Karpas-422 (cell line): Measurements from ENCODE around the gene PIN1. TPM values are rescaled to one million over a fixed set of nuclear protein-coding genes. Genes with fewer than 3 reads are reported as not detected.
"Not testable (repeated sequence)": the region's sequence is repeated elsewhere in the genome, so short reads cannot be mapped to it uniquely, and the experiment has no call there.

Source experiments
- DNase-seq: peaks from one replicate; pipeline ENCODE4 v3.0.0-alpha.2; 2015
- H2AFZ ChIP-seq: fragments of 200-600 bp; sonication (generic); 2 replicates; pipeline ENCODE4 v1.6.1; 2014; ENCODE audit warnings: antibody characterized with exemption, low read length, mixed read lengths
- H3K27ac ChIP-seq: fragments of 200-600 bp; sonication (generic); 2 replicates; pipeline ENCODE4 v1.5.1; 2014; ENCODE audit warnings: mild to moderate bottlenecking, low read length, moderate library complexity
- H3K27me3 ChIP-seq: fragments of 200-600 bp; sonication (generic); 2 replicates; pipeline ENCODE4 v1.6.1; 2014; ENCODE audit warnings: low read length, mixed read lengths
- H3K36me3 ChIP-seq: fragments of 200-600 bp; sonication (generic); 2 replicates; pipeline ENCODE4 v1.6.1; 2014; ENCODE audit warnings: low read length, mixed read lengths; ENCODE audit not compliant: insufficient read depth
- H3K4me1 ChIP-seq: fragments of 200-600 bp; sonication (generic); 2 replicates; pipeline ENCODE4 v1.6.1; 2014; ENCODE audit warnings: mild to moderate bottlenecking, low read length, mixed read lengths
- H3K4me2 ChIP-seq: fragments of 200-600 bp; sonication (generic); 2 replicates; pipeline ENCODE4 v1.6.1; 2014; ENCODE audit warnings: low read length, low read depth, mild to moderate bottlenecking; ENCODE audit not compliant: poor library complexity, severe bottlenecking
- H3K4me3 ChIP-seq: fragments of 200-600 bp; sonication (generic); 2 replicates; pipeline ENCODE4 v1.5.1; 2014; ENCODE audit warnings: mild to moderate bottlenecking, antibody characterized with exemption, low read length, mixed read lengths
- H3K79me2 ChIP-seq: fragments of 200-600 bp; sonication (generic); 2 replicates; pipeline ENCODE4 v1.6.1; 2014; ENCODE audit warnings: mild to moderate bottlenecking, low read length, mixed read lengths
- H3K9ac ChIP-seq: fragments of 200-600 bp; sonication (generic); 2 replicates; pipeline ENCODE4 v1.6.0; 2014; ENCODE audit warnings: low read length
- H3K9me2 ChIP-seq: fragments of 200-600 bp; sonication (generic), shearing (Covaris generic); replicated peaks from 2 replicates; pipeline ENCODE4 v1.6.0; 2014; ENCODE audit warnings: mild to moderate bottlenecking, low read length, moderate library complexity; ENCODE audit not compliant: insufficient read depth
- H3K9me3 ChIP-seq: fragments of 300-700, 200-600 bp; sonication (generic); 2 replicates; pipeline ENCODE4 v1.6.1; 2014; ENCODE audit warnings: low read length, mixed read lengths
- H4K20me1 ChIP-seq: fragments of 200-600 bp; sonication (generic); 2 replicates; pipeline ENCODE4 v1.6.1; 2014; ENCODE audit warnings: mild to moderate bottlenecking, antibody characterized with exemption, low read length, low read depth; ENCODE audit not compliant: insufficient read depth
- total RNA-seq: library from RNA; depleted of rRNA; stranded (reverse); fragments of >200 nt; shearing (Covaris generic); gene quantifications from 2 replicates; pipeline ENCODE4 v1.2.3, GENCODE V29; 2014; ENCODE audit warnings: low replicate concordance; rRNA removed

The PIN1 gene
- total RNA-seq, result 56.9 and 119 TPM in 2 replicates

GRCh38 chr19:9834726-9835506 is at the start of gene PIN1:
Gene PIN1, plus strand, starts transcription at chr19:9835318. Its CDS starts 27 bp downstream, at chr19:9835345.
- H3K9me3 ChIP-seq, result no peaks in the 10 kb centered on the region
- no peaks in the 10 kb centered on the region; the same call in 1 of the 2 replicates for H4K20me1 ChIP-seq
- no peak within 1 kb of the TSS for H2AFZ ChIP-seq
- peaks cover 17% of the 10 kb centered on the region for H3K4me1 ChIP-seq
- H3K4me3 ChIP-seq, result peak within 1 kb of the TSS; percentile 77
- H3K4me2 ChIP-seq, result peak within 1 kb of the TSS; percentile 90
- no peaks in the 10 kb centered on the region for H3K27me3 ChIP-seq
- H3K9ac ChIP-seq, result peak within 1 kb of the TSS; percentile 73
- peaks cover 40% of the 10 kb centered on the region for H3K79me2 ChIP-seq
- peaks cover 3% of the 10 kb centered on the region; the same call in 1 of the 2 replicates for H3K36me3 ChIP-seq
- no peak within 1 kb of the TSS for H3K27ac ChIP-seq
- no peaks in the 10 kb centered on the region for H3K9me2 ChIP-seq
- DNase-seq, result peak; percentile 99

GRCh38 chr19:9785367-9786331 is 49.5 kb upstream of the PIN1 start:
- H3K27me3 ChIP-seq, result no peaks in the 10 kb centered on the region
- peak; percentile 98 for DNase-seq
- no peaks in the 10 kb centered on the region for H3K9me3 ChIP-seq
- H3K9ac ChIP-seq, result peak overlapping the region; percentile 72
- H3K27ac ChIP-seq, result peak overlapping the region; percentile 86
- H3K9me2 ChIP-seq, result no peaks in the 10 kb centered on the region
- H3K36me3 ChIP-seq, result no peaks in the 10 kb centered on the region
- peak overlapping the region; percentile 77; the same call in 1 of the 2 replicates for H2AFZ ChIP-seq
- H3K4me1 ChIP-seq, result peaks cover 21% of the 10 kb centered on the region
- H3K4me3 ChIP-seq, result peak overlapping the region; percentile 73
- H3K79me2 ChIP-seq, result peaks cover 5% of the 10 kb centered on the region; the same call in 1 of the 2 replicates
- H4K20me1 ChIP-seq, result no peaks in the 10 kb centered on the region
- H3K4me2 ChIP-seq, result peak overlapping the region; percentile 75

GRCh38 chr19:9786342-9786741 is 48.8 kb upstream of the PIN1 start:
- no peak for DNase-seq
- H3K4me2 ChIP-seq, result peak overlapping the region; percentile 75
- H2AFZ ChIP-seq, result no peak overlapping the region
- no peaks in the 10 kb centered on the region for H3K9me2 ChIP-seq
- H3K36me3 ChIP-seq, result no peaks in the 10 kb centered on the region
- H3K9me3 ChIP-seq, result no peaks in the 10 kb centered on the region
- H3K27ac ChIP-seq, result peak overlapping the region; percentile 86
- peaks cover 27% of the 10 kb centered on the region for H3K4me1 ChIP-seq
- H3K27me3 ChIP-seq, result no peaks in the 10 kb centered on the region
- H3K79me2 ChIP-seq, result peaks cover 5% of the 10 kb centered on the region; the same call in 1 of the 2 replicates
- peak overlapping the region; percentile 51; the same call in 1 of the 2 replicates for H3K4me3 ChIP-seq
- no peaks in the 10 kb centered on the region for H4K20me1 ChIP-seq
- peak overlapping the region; percentile 71 for H3K9ac ChIP-seq

GRCh38 chr19:9786819-9787218 is 48.3 kb upstream of the PIN1 start:
- Histone ChIP-seq H3K9ac (peak overlapping the region; percentile 54), H3K4me2 (peak overlapping the region; percentile 75), H3K79me2 (peaks cover 5% of the 10 kb centered on the region; the same call in 1 of the 2 replicates), H3K9me3 (no peaks in the 10 kb centered on the region), H3K36me3 (no peaks in the 10 kb centered on the region), H3K9me2 (no peaks in the 10 kb centered on the region), H3K27ac (peak overlapping the region; percentile 86; the same call in 1 of the 2 replicates), H4K20me1 (no peaks in the 10 kb centered on the region), H3K27me3 (no peaks in the 10 kb centered on the region), H2AFZ (no peak overlapping the region), H3K4me3 (peak overlapping the region; percentile 51; the same call in 1 of the 2 replicates), H3K4me1 (peaks cover 27% of the 10 kb centered on the region)
- DNase-seq, result no peak

- H3K79me2 ChIP-seq, H4K20me1 ChIP-seq, H3K4me3 ChIP-seq, H2AFZ ChIP-seq, H3K27ac ChIP-seq, DNase-seq, H3K27me3 ChIP-seq, H3K4me2 ChIP-seq, H3K9me3 ChIP-seq, H3K9me2 ChIP-seq, H3K9ac ChIP-seq, H3K36me3 ChIP-seq: not testable (repeated sequence)
- H3K4me1 ChIP-seq, result peaks cover 36% of the 10 kb centered on the region
Measured at GRCh38 chr19:9788604-9789003, 46.5 kb upstream of the PIN1 start.

GRCh38 chr19:9789066-9789465 is 46.1 kb upstream of the PIN1 start:
- H3K9ac ChIP-seq, result no peak overlapping the region
- no peaks in the 10 kb centered on the region for H3K27me3 ChIP-seq
- no peak for DNase-seq
- H3K27ac ChIP-seq, result no peak overlapping the region
- no peaks in the 10 kb centered on the region for H3K9me3 ChIP-seq
- no peak overlapping the region for H3K4me2 ChIP-seq
- no peak overlapping the region for H2AFZ ChIP-seq
- no peak overlapping the region for H3K4me3 ChIP-seq
- peaks cover 2% of the 10 kb centered on the region; the same call in 1 of the 2 replicates for H3K79me2 ChIP-seq
- H3K9me2 ChIP-seq, result no peaks in the 10 kb centered on the region
- H3K4me1 ChIP-seq, result peaks cover 35% of the 10 kb centered on the region
- H4K20me1 ChIP-seq, result no peaks in the 10 kb centered on the region
- H3K36me3 ChIP-seq, result no peaks in the 10 kb centered on the region

- H4K20me1 ChIP-seq, H3K27ac ChIP-seq, H2AFZ ChIP-seq, DNase-seq, H3K4me2 ChIP-seq, H3K27me3 ChIP-seq, H3K79me2 ChIP-seq, H3K4me3 ChIP-seq, H3K36me3 ChIP-seq, H3K9me2 ChIP-seq, H3K9ac ChIP-seq, H3K9me3 ChIP-seq: not testable (repeated sequence)
- peaks cover 30% of the 10 kb centered on the region for H3K4me1 ChIP-seq
Measured at GRCh38 chr19:9789579-9789978, 45.5 kb upstream of the PIN1 start.

GRCh38 chr19:9791073-9791367 is 44.1 kb upstream of the PIN1 start:
- Histone ChIP-seq H3K4me1 (peaks cover 29% of the 10 kb centered on the region), H3K4me3 (peak overlapping the region; percentile 60), H3K4me2 (peak overlapping the region; percentile 58), H3K9ac (peak overlapping the region; percentile 45)
- not testable (repeated sequence) for H3K27me3 ChIP-seq, H3K36me3 ChIP-seq, H4K20me1 ChIP-seq, DNase-seq, H3K27ac ChIP-seq, H3K9me3 ChIP-seq, H2AFZ ChIP-seq, H3K9me2 ChIP-seq, H3K79me2 ChIP-seq
